T-cell (primary cell): ENCODE results near the gene GPR21. TPM values are rescaled to one million over a fixed set of nuclear protein-coding genes. Genes with fewer than 3 reads are reported as not detected.

ENCODE experiments used
- ATAC-seq, 4 experiments: fragments of 200-7000 bp in 3 of 4; fragments of 150-1000 bp in 1 of 4; cut with Tn5 transposase; replicated peaks in 1 of 4; 1 replicate in 3 of 4; 2 replicates in 1 of 4; pipeline ENCODE4 v1.10.0; 2021; ENCODE audit warnings: moderate library complexity in 3 of 4, mild to moderate bottlenecking in 2 of 4, moderate number of reproducible peaks in 1 of 4
- CTCF ChIA-PET, 2 donors: fragments of 300-600 bp; sonication (Branson Sonifier 250); formaldehyde crosslinking; loops; one replicate each; lab custom pipeline; 2022; ENCODE audit warnings: antibody characterized with exemption in 2 of 2; lab: Charles Lee
- POLR2A ChIA-PET, 2 donors: fragments of 300-600 bp; sonication (Branson Sonifier 250); formaldehyde crosslinking; loops; one replicate each; lab custom pipeline; 2022; ENCODE audit warnings: antibody characterized with exemption in 2 of 2; lab: Charles Lee
- DNase-seq, 35 experiments: peaks; one replicate each; pipeline versions ENCODE4 v3.0.0 to v3.0.0-alpha.2; 2013 to 2023
- H3K27ac ChIP-seq: one replicate; pipeline ENCODE4 v1.5.1; 2013; ENCODE audit warnings: low read length
- H3K27me3 ChIP-seq, 2 experiments: replicated peaks in 1 of 2; 1 replicate in 1 of 2; 2 replicates in 1 of 2; pipeline versions ENCODE4 v1.6.1 to v1.7.0; 2013; ENCODE audit warnings: low read length in 1 of 2, mixed read lengths in 1 of 2; ENCODE audit not compliant: control insufficient read depth in 2 of 2, insufficient read depth in 2 of 2; ENCODE audit errors: extremely low read depth in 1 of 2
- H3K36me3 ChIP-seq, 2 donors: 1 replicate in 1 of 2; 2 replicates in 1 of 2; pipeline versions ENCODE4 v1.6.1 to v1.7.0; 2013; ENCODE audit warnings: low read length in 1 of 2; ENCODE audit not compliant: control insufficient read depth in 2 of 2, insufficient read depth in 1 of 2; ENCODE audit errors: extremely low read depth in 1 of 2
- H3K4me1 ChIP-seq, 2 experiments: 1 replicate in 1 of 2; 2 replicates in 1 of 2; pipeline versions ENCODE4 v1.6.1 to v1.7.0; 2013; ENCODE audit warnings: low read length in 2 of 2, mixed read lengths in 1 of 2; ENCODE audit not compliant: insufficient read depth in 2 of 2, control insufficient read depth in 1 of 2; ENCODE audit errors: extremely low read depth in 1 of 2
- H3K4me3 ChIP-seq, 2 donors: 1 replicate in 1 of 2; 2 replicates in 1 of 2; pipeline versions ENCODE4 v1.5.1 to v1.7.0; 2013; ENCODE audit warnings: mild to moderate bottlenecking in 2 of 2, low read length in 1 of 2, moderate library complexity in 1 of 2; ENCODE audit not compliant: control insufficient read depth in 1 of 2; ENCODE audit errors: extremely low read depth in 1 of 2
- H3K9me3 ChIP-seq: 2 replicates; pipeline ENCODE4 v1.7.0; 2013
- H3K27ac Mint-ChIP-seq, 2 donors: one replicate each; pipeline ENCODE4 v1.8.0; 2020 to 2021; ENCODE audit warnings: mild to moderate bottlenecking in 2 of 2, mixed read lengths in 2 of 2
- H3K27me3 Mint-ChIP-seq, 2 donors: one replicate each; pipeline ENCODE4 v1.8.0; 2021 to 2022; ENCODE audit warnings: mixed read lengths in 2 of 2
- H3K36me3 Mint-ChIP-seq: one replicate; pipeline ENCODE4 v1.8.0; 2021; ENCODE audit warnings: mixed read lengths
- H3K4me1 Mint-ChIP-seq, 3 donors: one replicate each; pipeline ENCODE4 v1.8.0; 2020 to 2022; ENCODE audit warnings: mixed read lengths in 3 of 3, mild to moderate bottlenecking in 1 of 3
- H3K4me3 Mint-ChIP-seq, 3 donors: one replicate each; pipeline ENCODE4 v1.8.0; 2020 to 2022; ENCODE audit warnings: mild to moderate bottlenecking in 3 of 3, mixed read lengths in 3 of 3, moderate library complexity in 3 of 3
- H3K9me3 Mint-ChIP-seq, 3 donors: one replicate each; pipeline ENCODE4 v1.8.0; 2020 to 2022; ENCODE audit warnings: mixed read lengths in 3 of 3
- WGBS: methylation state at CpG from one replicate; pipeline ENCODE4 v1.1.5; 2013; ENCODE audit warnings: missing lambda C conversion rate; ENCODE audit not compliant: insufficient coverage; 5-methylcytosine and 5-hydroxymethylcytosine counted together
- total RNA-seq, 35 experiments: library from RNA in 6 of 35; stranded (reverse) in 6 of 35; fragments of 120-200 nt in 1 of 35; gene quantifications; one replicate each; pipeline versions ENCODE4 v1.2.1 to v1.2.4 and lab custom pipeline; 2013 to 2026

GPR21 gene
- total RNA-seq, 5 donors from 2014 or later (not counting 1 experiment from before 2014, with no cell fraction given) = 0.23 to 2.4 (median 1.0) TPM

GRCh38 chr9:123084256-123084655 is 50.8 kb downstream of the GPR21 start:
- CTCF ChIA-PET = interaction anchor here in 1 of 2 donors (0.7 to 1.1 kb wide), 2 partner anchors 141 to 266 kb away, joined by 3 to 6 read pairs; no protein-coding TSS in a partner anchor
- Mint-ChIP-seq H3K4me3 (no peak overlapping the region), H3K9me3 (no peaks in the 10 kb centered on the region), H3K27me3 (no peaks in the 10 kb centered on the region), H3K4me1 (no peaks in the 10 kb centered on the region), H3K27ac (no peak overlapping the region), H3K36me3 (peaks cover 54% of the 10 kb centered on the region)
- no peaks in the 10 kb centered on the region for H3K9me3 ChIP-seq
- 100% methylated on average over 1 of the region's 1 CpG for WGBS
- POLR2A ChIA-PET = interaction anchor here in 1 of 2 donors (0.6 kb wide), 1 partner anchor 303 kb away, joined by 13 read pairs; no protein-coding TSS in a partner anchor
- H3K4me1 ChIP-seq = no peaks in the 10 kb centered on the region
- no peak overlapping the region for H3K4me3 ChIP-seq
- no peak for ATAC-seq
- H3K27me3 ChIP-seq = no peaks in the 10 kb centered on the region
- peaks cover 0 to 54% of the 10 kb centered on the region in 2 donors for H3K36me3 ChIP-seq
- DNase-seq = no peak
- no peak overlapping the region for H3K27ac ChIP-seq

Other genes starting within 250 kb of the GPR21 start
- gene OR5C1, start 244.7 kb upstream of the GPR21 start, total RNA-seq = not detected
- gene OR1K1, start 233.5 kb upstream of the GPR21 start, total RNA-seq = not detected
- gene PDCL, start 205.1 kb upstream of the GPR21 start, total RNA-seq = 10 to 100 TPM; 13.3 to 16.7 (median 14.3) TPM
- 10 to 100 TPM; 45.3 to 76.0 (median 59.8) TPM for gene RC3H2, start 128.3 kb upstream of the GPR21 start, total RNA-seq
- 10 to 100 TPM in 3 of 5 donors, 1 to 10 TPM in 2; 3.5 to 14.8 (median 13.4) TPM for gene ZBTB6, start 120.3 kb upstream of the GPR21 start, total RNA-seq
- gene ZBTB26, start 102.2 kb upstream of the GPR21 start, total RNA-seq = 1 to 10 TPM; 5.4 to 7.3 (median 6.0) TPM
- 10 to 100 TPM; 35.7 to 42.0 (median 37.7) TPM for gene RABGAP1, start 92.6 kb upstream of the GPR21 start, total RNA-seq
- 10 to 100 TPM; 18.6 to 26.9 (median 20.0) TPM for gene STRBP, start 234.9 kb downstream of the GPR21 start, total RNA-seq